HFF-Myc (cell line): ENCODE results near the gene MSMP.

Source experiments
- DNase-seq: peaks from one replicate; pipeline ENCODE4 v3.0.0-alpha.2; 2011; ENCODE audit warnings: low read depth; ENCODE audit errors: extremely low read depth
- H3K4me3 ChIP-seq: replicated peaks from 2 replicates; pipeline ENCODE4 v1.5.1; 2011; ENCODE audit warnings: low read depth, mild to moderate bottlenecking, control low read depth, low read length
- TF ChIP-seq, protein P1 (sequence below): IDR thresholded peaks from 2 replicates; pipeline ENCODE4 v1.5.1; 2012; ENCODE audit warnings: mild to moderate bottlenecking, low read depth, low read length, control low read depth; ENCODE audit errors: missing control alignments

The MSMP gene

DNA sequence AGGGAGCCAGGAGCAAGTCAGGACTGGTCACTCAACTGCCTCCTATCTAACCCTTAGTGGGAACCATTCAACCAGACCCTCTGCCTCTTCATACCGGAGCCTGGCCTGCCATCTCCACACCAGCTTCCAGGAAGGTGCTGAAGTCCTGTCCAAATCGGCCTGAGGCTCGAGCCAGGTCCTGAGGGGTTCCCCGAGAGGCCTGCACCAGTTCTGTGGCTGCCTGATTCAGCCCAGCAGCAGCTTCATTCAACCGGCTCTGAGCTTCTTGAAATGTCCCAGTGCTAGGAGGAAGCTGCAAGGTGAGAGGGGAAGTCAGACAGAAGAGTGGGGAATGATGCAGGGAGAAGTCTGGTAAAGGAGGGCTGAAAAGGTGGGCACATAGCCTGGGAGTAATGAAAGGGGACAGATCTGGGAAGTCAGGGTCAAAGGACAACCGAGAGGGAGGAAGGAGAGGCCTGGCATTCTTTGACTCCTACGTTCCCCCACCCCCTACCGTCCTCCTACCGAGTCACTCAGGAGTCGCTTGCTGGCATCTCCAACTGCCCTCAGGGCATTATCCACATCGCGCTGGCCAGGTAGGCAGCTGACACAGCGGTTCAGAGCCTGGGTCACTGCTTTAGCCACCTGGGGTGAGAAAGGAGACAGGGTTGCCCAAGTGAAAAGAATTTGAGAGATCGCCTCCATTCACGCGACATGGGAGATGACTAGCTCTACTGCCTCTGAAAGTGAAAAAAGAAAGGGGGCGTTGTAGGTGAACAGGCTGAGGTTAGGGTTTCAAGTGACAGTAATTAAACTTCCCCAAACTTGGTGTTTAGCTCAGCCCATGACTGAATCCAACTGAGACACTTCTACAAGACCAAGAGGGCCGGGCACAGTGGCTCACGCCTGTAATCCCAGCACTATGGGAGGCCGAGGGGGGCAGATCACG lies 42.3 kb downstream of the MSMP start:
- no peak overlapping the region for H3K4me3 ChIP-seq
- no peak for DNase-seq
- TF ChIP-seq, protein P1, sequence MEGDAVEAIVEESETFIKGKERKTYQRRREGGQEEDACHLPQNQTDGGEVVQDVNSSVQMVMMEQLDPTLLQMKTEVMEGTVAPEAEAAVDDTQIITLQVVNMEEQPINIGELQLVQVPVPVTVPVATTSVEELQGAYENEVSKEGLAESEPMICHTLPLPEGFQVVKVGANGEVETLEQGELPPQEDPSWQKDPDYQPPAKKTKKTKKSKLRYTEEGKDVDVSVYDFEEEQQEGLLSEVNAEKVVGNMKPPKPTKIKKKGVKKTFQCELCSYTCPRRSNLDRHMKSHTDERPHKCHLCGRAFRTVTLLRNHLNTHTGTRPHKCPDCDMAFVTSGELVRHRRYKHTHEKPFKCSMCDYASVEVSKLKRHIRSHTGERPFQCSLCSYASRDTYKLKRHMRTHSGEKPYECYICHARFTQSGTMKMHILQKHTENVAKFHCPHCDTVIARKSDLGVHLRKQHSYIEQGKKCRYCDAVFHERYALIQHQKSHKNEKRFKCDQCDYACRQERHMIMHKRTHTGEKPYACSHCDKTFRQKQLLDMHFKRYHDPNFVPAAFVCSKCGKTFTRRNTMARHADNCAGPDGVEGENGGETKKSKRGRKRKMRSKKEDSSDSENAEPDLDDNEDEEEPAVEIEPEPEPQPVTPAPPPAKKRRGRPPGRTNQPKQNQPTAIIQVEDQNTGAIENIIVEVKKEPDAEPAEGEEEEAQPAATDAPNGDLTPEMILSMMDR, result no peak

DNA sequence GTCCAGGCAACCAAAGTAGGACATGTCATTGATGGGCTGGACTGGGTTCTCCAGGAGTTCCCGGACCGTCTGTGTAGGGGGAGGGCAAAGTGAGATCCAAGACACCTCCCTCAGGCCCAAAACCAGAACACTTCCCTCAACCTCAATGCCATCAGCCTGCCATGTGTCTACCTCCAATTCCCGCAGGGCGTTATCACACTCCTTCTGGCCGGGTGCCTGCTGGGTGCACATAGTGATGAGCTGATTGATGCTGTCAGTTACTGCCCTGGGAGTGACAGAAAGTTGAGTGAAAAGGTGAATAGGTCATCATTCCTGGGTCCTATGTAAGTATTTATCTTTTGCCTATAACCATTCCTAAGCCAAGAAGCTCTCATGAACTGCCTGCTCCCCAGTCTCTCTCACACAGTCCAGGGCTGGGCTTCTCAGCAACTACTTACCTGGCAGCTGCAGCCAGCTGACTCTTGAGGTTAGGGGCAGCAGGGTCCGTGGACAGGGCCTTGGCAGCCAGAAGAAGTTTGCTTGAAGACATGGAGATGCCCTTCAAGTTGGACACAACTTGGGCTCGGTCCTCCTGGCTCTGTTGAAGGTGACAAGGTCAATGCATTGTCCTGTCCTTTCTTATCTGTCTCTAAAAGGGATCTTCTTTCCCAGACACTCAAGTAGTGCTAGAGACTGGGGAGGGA lies 43.1 kb downstream of the MSMP start:
- TF ChIP-seq, protein P1, result no peak
- no peak overlapping the region for H3K4me3 ChIP-seq
- no peak for DNase-seq

DNA sequence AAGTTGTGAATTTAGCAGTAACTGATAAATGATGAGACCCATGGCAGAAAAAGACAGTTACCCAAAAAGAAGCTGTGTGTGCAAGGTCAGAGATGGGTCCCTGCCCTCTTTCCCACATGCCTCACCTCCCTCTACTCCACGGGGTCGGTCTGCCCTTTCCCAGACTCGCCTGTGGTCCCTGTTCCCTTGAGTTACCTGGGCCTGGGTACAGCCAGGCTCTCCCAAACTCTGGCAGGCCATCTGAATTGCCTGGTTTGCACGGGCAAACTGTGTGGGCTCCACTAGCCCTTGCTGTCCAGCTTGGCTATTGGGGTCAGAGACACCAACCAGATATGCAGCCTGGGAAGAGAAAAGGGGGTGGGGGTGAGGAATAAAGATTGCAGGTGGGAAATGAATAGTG lies 45.9 kb downstream of the MSMP start:
- no peak for DNase-seq
- H3K4me3 ChIP-seq, result no peak overlapping the region
- TF ChIP-seq, protein P1, result no peak

DNA sequence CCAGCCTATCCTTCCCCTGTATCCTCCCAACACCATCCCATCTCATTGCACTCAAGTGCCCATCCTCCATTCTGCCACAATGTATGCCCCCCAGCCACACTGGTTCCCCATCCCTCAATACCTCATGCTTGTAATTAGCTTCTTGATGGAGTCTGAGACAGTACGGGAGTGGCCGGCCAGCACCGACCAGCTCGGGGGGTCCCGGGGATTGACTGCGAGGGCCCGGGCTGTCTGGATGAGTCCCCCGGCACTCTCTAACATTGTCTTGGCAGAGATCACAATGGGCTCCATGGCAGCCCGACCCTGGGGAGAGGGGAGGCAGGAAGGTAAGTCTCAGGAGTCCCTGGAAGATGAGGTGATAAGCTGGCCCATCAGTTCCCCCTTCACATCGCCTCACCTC lies 47.1 kb downstream of the MSMP start:
- no peak overlapping the region for H3K4me3 ChIP-seq
- TF ChIP-seq, protein P1, result no peak

DNA sequence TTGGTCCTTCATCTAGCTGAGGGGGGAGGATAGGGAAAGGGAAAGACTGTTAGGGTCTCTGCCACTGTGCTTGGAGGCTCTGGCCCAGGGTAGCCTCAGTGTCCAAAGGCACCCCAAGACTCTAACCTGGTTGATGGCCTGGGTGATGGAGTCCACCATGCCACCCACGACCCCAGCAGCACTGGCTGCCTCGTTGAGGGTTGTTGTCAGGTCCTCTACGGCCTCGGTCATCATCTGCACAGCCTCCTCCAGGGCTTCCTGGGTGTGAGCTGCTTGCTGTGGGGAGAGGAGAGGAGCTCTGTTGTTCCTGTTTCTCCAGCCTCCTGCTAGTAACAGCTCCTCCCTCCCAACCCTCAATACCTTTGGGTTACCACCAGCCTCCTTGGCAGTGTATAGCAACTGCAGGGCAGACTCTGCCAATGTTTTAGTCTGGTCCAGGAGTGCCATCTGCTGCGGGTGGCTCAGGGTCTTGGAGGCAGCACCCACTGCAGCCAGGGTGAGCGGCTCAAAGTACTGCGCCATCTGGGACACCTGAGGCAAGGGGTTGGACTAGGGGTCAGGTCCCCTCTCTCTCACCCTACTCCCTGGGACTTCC lies 48.1 kb downstream of the MSMP start:
- DNase-seq, result no peak
- no peak overlapping the region for H3K4me3 ChIP-seq
- TF ChIP-seq, protein P1, result no peak

More for the DNA sequence above, 47.1 kb downstream of the MSMP start:
- no peak for DNase-seq

DNA sequence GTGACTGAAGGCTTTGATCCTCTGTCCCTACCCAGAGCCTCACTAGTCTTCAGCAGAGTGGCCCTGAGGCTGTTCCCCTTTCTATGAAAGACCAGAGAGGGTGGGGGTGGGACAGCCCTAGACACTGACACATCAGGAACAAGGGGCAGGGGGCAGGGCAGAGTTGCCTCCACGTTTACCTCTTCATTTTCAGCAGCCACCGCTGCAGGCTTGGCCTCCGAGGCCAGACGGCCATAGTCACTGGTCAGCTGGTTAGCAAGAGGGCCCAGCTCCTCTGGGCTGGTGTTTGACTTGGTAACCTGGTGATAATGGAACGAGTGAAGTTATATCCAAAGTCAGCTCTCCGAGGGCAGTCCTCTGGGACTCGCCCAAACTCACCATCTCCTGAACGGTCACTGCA lies 48.7 kb downstream of the MSMP start:
- TF ChIP-seq, protein P1, result no peak

More for the DNA sequence above, 48.7 kb downstream of the MSMP start:
- no peak overlapping the region for H3K4me3 ChIP-seq
- DNase-seq, result no peak
